ENCODE results near the gene LAMA4. TPM values are rescaled to one million over a fixed set of nuclear protein-coding genes. Genes with fewer than 3 reads are reported as not detected.

LAMA4 gene
- total and polyA plus RNA-seq, 2 of the 13 experiments (the other 11 are each of a cell fraction or from before 2014, with no cell fraction given), result not detected

DNA sequence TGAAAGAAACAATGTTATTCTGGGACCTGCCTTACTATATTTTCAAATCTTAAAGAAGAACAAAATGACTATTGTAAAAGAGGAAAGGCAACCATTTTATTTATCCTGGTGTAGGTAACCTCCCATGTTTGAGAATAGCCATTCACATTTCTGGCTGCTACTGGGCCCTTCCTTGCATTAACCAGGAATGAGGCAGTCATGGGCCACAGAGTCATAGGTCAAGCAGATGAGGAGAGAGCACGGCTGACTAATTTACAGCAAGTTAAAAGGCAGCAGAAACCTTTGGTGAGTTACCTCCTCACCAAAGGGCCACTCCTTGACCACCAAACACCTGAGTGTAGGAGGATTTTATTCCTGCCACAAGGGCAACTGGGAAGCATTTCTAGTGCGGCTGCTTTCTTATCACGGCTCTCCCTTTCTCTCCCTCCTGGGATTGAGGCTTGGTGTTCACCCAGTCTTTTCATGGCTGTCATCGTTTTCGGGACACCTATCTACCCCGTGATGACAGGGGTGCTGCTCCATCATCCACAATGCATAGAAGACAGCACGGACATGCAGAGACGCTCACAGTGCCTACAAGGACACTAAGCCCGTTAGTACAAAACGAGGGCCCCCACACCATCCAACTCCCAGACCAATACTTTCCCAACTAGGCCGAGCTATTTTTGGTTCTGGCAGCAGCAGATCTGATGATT, 4.4 kb upstream of the LAMA4 start:
- in situ Hi-C loops (cut with HindIII; ENCODE audit: extremely low pct_ligation_motif_present, low pct_unique_long_range_greater_than_20kb), result no loop called here
- no peak overlapping the region for H3K4me3 ChIP-seq (replicated peaks in 1 of 3; ENCODE audit: insufficient read depth in 1 of 3, low read depth in 2 of 3, low read length in 3 of 3)
- no peak for DNase-seq (ENCODE audit: low spot score)
- BruUV-seq (replicated peaks), result no TSS peak
- H4K20me1 ChIP-seq (ENCODE audit: insufficient read depth, low read length), result no peaks in the 10 kb centered on the region
- FAIRE-seq, result no peak
- H3K79me2 ChIP-seq (ENCODE audit: insufficient read depth, low read length), result no peaks in the 10 kb centered on the region
- no peak overlapping the region for H3K4me2 ChIP-seq (ENCODE audit: low read depth, low read length)
- no peaks in the 10 kb centered on the region for H3K9me3 ChIP-seq (ENCODE audit: low read length)
- WGBS (ENCODE audit: low lambda C conversion rate), result 24% methylated on average over 11 of the region's 11 CpGs
- ChIA-PET CTCF (ENCODE audit: low intra/inter-chr PET ratio, low total read pairs) (no interaction called here), POLR2A (no interaction called here)
- H3K9ac ChIP-seq (ENCODE audit: insufficient read depth, low read depth, low read length), result no peak overlapping the region
- no peaks in the 10 kb centered on the region for H3K36me3 ChIP-seq (replicated peaks in 1 of 2; ENCODE audit: control insufficient read depth in 1 of 2, insufficient read depth in 2 of 2, low read length in 2 of 2)
- no peak overlapping the region for H3K27ac ChIP-seq (ENCODE audit: extremely low read length, insufficient read depth, low read length)
- no peak for ATAC-seq
- H2AFZ ChIP-seq (ENCODE audit: low read length), result no peak overlapping the region
- peaks cover 1 to 18% of the 10 kb centered on the region in 2 experiments; a peak in 4 of 5 replicates for H3K27me3 ChIP-seq (ENCODE audit: control insufficient read depth in 1 of 2, insufficient read depth in 2 of 2, low read length in 2 of 2)
- H3K4me1 ChIP-seq (ENCODE audit: insufficient read depth, low read length), result no peaks in the 10 kb centered on the region
- intact Hi-C loops (cut with micrococcal nuclease; ENCODE audit: unreplicated experiment), result no loop called here
- TF ChIP-seq ZBTB7B (CRISPR knock-in tag; IDR thresholded peaks at IDR 0.05) (no peak), RARG (CRISPR knock-in tag; IDR thresholded peaks at IDR 0.05; ENCODE audit: low read depth) (no peak), MYC (CRISPR knock-in tag; IDR thresholded peaks at IDR 0.05; ENCODE audit: borderline replicate concordance) (no peak), FOXK1 (CRISPR knock-in tag; IDR thresholded peaks at IDR 0.05; ENCODE audit: borderline replicate concordance, low read depth) (no peak), GFI1 (CRISPR knock-in tag; IDR thresholded peaks at IDR 0.05; ENCODE audit: borderline replicate concordance) (no peak), ZSCAN31 (CRISPR knock-in tag; IDR thresholded peaks at IDR 0.05; ENCODE audit: low read depth) (no peak), RXRA (CRISPR knock-in tag; IDR thresholded peaks at IDR 0.05) (no peak), ZNF770 (CRISPR knock-in tag; IDR thresholded peaks at IDR 0.05) (no peak), ZNF816 (CRISPR knock-in tag; IDR thresholded peaks at IDR 0.05; ENCODE audit: borderline replicate concordance) (no peak), ZNF121 (CRISPR knock-in tag; IDR thresholded peaks at IDR 0.05) (no peak), NCOR1 (IDR thresholded peaks at IDR 0.05; ENCODE audit: borderline replicate concordance, low read length) (no peak), ZNF546 (CRISPR knock-in tag; conservative IDR thresholded peaks at IDR 0.05) (no peak), SRSF4 (IDR thresholded peaks at IDR 0.05; ENCODE audit: low read depth, low read length, poor library complexity, severe bottlenecking) (no peak), ZNF761 (CRISPR knock-in tag; conservative IDR thresholded peaks at IDR 0.05) (no peak), BRF2 (CRISPR knock-in tag; IDR thresholded peaks at IDR 0.05) (no peak), JUND (CRISPR knock-in tag; IDR thresholded peaks at IDR 0.05) (no peak)
- TF ChIP-seq, protein P1, sequence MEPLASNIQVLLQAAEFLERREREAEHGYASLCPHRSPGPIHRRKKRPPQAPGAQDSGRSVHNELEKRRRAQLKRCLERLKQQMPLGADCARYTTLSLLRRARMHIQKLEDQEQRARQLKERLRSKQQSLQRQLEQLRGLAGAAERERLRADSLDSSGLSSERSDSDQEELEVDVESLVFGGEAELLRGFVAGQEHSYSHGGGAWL (CRISPR knock-in tag; IDR thresholded peaks at IDR 0.05), result no peak
- TF ChIP-seq, protein P2, sequence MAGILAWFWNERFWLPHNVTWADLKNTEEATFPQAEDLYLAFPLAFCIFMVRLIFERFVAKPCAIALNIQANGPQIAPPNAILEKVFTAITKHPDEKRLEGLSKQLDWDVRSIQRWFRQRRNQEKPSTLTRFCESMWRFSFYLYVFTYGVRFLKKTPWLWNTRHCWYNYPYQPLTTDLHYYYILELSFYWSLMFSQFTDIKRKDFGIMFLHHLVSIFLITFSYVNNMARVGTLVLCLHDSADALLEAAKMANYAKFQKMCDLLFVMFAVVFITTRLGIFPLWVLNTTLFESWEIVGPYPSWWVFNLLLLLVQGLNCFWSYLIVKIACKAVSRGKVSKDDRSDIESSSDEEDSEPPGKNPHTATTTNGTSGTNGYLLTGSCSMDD (CRISPR knock-in tag; IDR thresholded peaks at IDR 0.05), result no peak
